DLD1 (cell line): ENCODE results near the gene BIVM.

Experiments used
- in situ Hi-C: cut with HindIII; loops from 2 replicates; pipeline ENCODE4 v1.10.0; 2017; ENCODE audit warnings: low sequenced_read_pairs

The BIVM gene

GRCh38 chr13:102838982-102839381, 40.1 kb downstream of the BIVM start:
- in situ Hi-C loops = no loop called here

- in situ Hi-C loops = no loop called here
Measured at GRCh38 chr13:102839462-102839861, 40.5 kb downstream of the BIVM start.

- in situ Hi-C loops = no loop called here
Measured at GRCh38 chr13:102845289-102845629, 46.3 kb downstream of the BIVM start.

GRCh38 chr13:102845630-102846260, 46.8 kb downstream of the BIVM start, which contains the start of gene ERCC5:
Gene ERCC5, plus strand, starts transcription at chr13:102846032. Its CDS starts 235 bp downstream, at chr13:102846267.
- in situ Hi-C loops = no loop called here

GRCh38 chr13:102846261-102847015, 47.5 kb downstream of the BIVM start:
- in situ Hi-C loops = no loop called here

- in situ Hi-C loops = no loop called here
Measured at GRCh38 chr13:102847272-102848234, 48.6 kb downstream of the BIVM start.

- in situ Hi-C loops = no loop called here
Measured at GRCh38 chr13:102848956-102849355, 50.0 kb downstream of the BIVM start.

- in situ Hi-C loops = no loop called here
Measured at GRCh38 chr13:102852556-102852955, 53.6 kb downstream of the BIVM start.

GRCh38 chr13:102854675-102855074, 55.8 kb downstream of the BIVM start:
- in situ Hi-C loops = no loop called here

GRCh38 chr13:102856557-102856956, 57.6 kb downstream of the BIVM start:
- in situ Hi-C loops = no loop called here

GRCh38 chr13:102862624-102863210, 63.8 kb downstream of the BIVM start:
- in situ Hi-C loops = no loop called here

- in situ Hi-C loops = no loop called here
Measured at GRCh38 chr13:102863590-102863989, 64.7 kb downstream of the BIVM start.

GRCh38 chr13:102868366-102868936, 69.5 kb downstream of the BIVM start:
- in situ Hi-C loops = no loop called here

GRCh38 chr13:102869948-102870676, 71.2 kb downstream of the BIVM start:
- in situ Hi-C loops = no loop called here

GRCh38 chr13:102870677-102871415, 71.9 kb downstream of the BIVM start:
- in situ Hi-C loops = no loop called here

GRCh38 chr13:102872131-102872530, 73.2 kb downstream of the BIVM start:
- in situ Hi-C loops = no loop called here

GRCh38 chr13:102872531-102872930, 73.6 kb downstream of the BIVM start:
- in situ Hi-C loops = no loop called here

GRCh38 chr13:102873653-102874052, 74.7 kb downstream of the BIVM start:
- in situ Hi-C loops = no loop called here

- in situ Hi-C loops = no loop called here
Measured at GRCh38 chr13:102875256-102875655, 76.3 kb downstream of the BIVM start.
